Parietal lobe (tissue), 2 donors: ENCODE data around the gene FAM107B. TPM values are rescaled to one million over a fixed set of nuclear protein-coding genes. Genes with fewer than 3 reads are reported as not detected.

Experiments
- small RNA-seq: library from RNA; depleted of rRNA; stranded (forward); fragments of <200 nt; gene quantifications from one replicate; pipeline ENCODE3, GENCODE V24; 2014; ENCODE audit warnings: low replicate concordance
- total RNA-seq: library from RNA; depleted of rRNA; stranded (reverse); fragments of >200 nt; gene quantifications from one replicate; pipeline ENCODE4 v1.2.3, GENCODE V29; 2014

FAM107B gene
- total RNA-seq, result 85.8 TPM

DNA sequence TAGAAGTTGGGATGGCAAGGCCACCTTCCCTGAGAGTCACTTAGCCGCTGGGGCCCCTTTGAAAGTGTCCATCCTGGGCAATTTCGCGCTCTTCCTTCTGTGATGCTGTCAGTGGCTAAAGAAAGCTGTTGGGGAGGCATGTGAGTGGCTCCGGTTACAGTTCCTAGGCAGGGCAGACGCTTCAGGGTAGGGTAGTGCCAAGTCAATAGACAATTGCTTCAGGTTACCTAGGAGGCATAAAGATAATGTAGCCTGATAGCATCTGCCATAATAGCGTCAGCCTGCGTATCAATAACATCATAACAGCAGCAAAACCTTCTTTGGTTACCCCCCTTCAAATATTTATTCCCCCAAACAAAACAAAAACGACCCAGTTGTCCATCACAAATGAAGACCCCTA is at the start of gene FAM107B:
Gene FAM107B, minus strand, starts transcription at position 101 of the 400 bp plus-strand sequence. CDS start 234 bp downstream, outside the sequence.

Small RNAs within 50 kb of the gene (small RNA-seq; reads per million reads assigned to genes)
- gene RNA5SP302, result 0.15 reads per million

Other genes with a start within 250 kb of the FAM107B start
- gene CDNF, start 63.1 kb upstream of the FAM107B start, total RNA-seq, result not detected
- 13.5 TPM for gene HSPA14, start 63.4 kb upstream of the FAM107B start, total RNA-seq
- gene MSANTD7, start 63.4 kb upstream of the FAM107B start, total RNA-seq, result 20.7 TPM
- 37.6 TPM for gene SUV39H2, start 104.0 kb upstream of the FAM107B start, total RNA-seq
- 25.4 TPM for gene DCLRE1C, start 179.2 kb upstream of the FAM107B start, total RNA-seq
- not detected for gene MEIG1, start 184.5 kb upstream of the FAM107B start, total RNA-seq